Activated B cell treated with CpG ODN at 0.5 μM for 24 hours (primary cell): ENCODE data around the gene PHEX. TPM values are rescaled to one million over a fixed set of nuclear protein-coding genes. Genes with fewer than 3 reads are reported as not detected.

Experiments used
- ATAC-seq: fragments of 200-7000 bp; cut with Tn5 transposase; one replicate; pipeline ENCODE4 v1.10.0; 2021; ENCODE audit warnings: low read depth, mild to moderate bottlenecking, moderate library complexity
- CTCF ChIA-PET: fragments of 350-600 bp; sonication (Branson Sonifier 250); formaldehyde crosslinking; loops from one replicate; lab custom pipeline; 2021; ENCODE audit warnings: antibody characterized with exemption; lab: Charles Lee
- POLR2A ChIA-PET: fragments of 350-600 bp; sonication (Branson Sonifier 250); formaldehyde crosslinking; loops from one replicate; lab custom pipeline; 2021; ENCODE audit warnings: antibody characterized with exemption; lab: Charles Lee
- DNase-seq: peaks from one replicate; pipeline ENCODE4 v3.0.0; 2022
- H3K27ac Mint-ChIP-seq: one replicate; pipeline ENCODE4 v1.8.0; 2020; ENCODE audit warnings: mixed read lengths
- H3K27me3 Mint-ChIP-seq: one replicate; pipeline ENCODE4 v1.8.0; 2021; ENCODE audit warnings: mixed read lengths
- H3K36me3 Mint-ChIP-seq: one replicate; pipeline ENCODE4 v1.8.0; 2021; ENCODE audit warnings: low read depth, mixed read lengths
- H3K4me1 Mint-ChIP-seq: one replicate; pipeline ENCODE4 v1.8.0; 2021; ENCODE audit warnings: mixed read lengths
- H3K4me3 Mint-ChIP-seq: one replicate; pipeline ENCODE4 v1.8.0; 2020; ENCODE audit warnings: mild to moderate bottlenecking, mixed read lengths
- H3K9me3 Mint-ChIP-seq: one replicate; pipeline ENCODE4 v1.8.0; 2020; ENCODE audit warnings: mixed read lengths
- CTCF ChIP-seq: fragments of 200-600 bp; IDR thresholded peaks from one replicate; pipeline ENCODE4 v1.8.0; 2022; ENCODE audit warnings: antibody characterized with exemption, mild to moderate bottlenecking
- intact Hi-C: fragments of 100-400 bp; cut with micrococcal nuclease; formaldehyde crosslinking; loops from one replicate; pipeline ENCODE4 v1.15.1; 2024
- total RNA-seq: library from RNA; stranded (reverse); gene quantifications from 2 replicates; pipeline ENCODE4 v1.2.3, GENCODE V29; 2022

PHEX gene
- total RNA-seq, 1 donor from 2014 or later = 0.27 TPM

GRCh38 chrX:22124098-22124497 lies 92.0 kb downstream of the PHEX start:
- TF ChIP-seq CTCF = no peak
- H3K36me3 Mint-ChIP-seq = no peaks in the 10 kb centered on the region
- H3K4me3 Mint-ChIP-seq = no peak overlapping the region
- H3K27ac Mint-ChIP-seq = no peak overlapping the region
- no peaks in the 10 kb centered on the region for H3K27me3 Mint-ChIP-seq
- no peaks in the 10 kb centered on the region for H3K9me3 Mint-ChIP-seq
- POLR2A ChIA-PET = no interaction called here
- CTCF ChIA-PET = interaction anchor here (0.6 kb wide), 1 partner anchor 12 kb away, joined by 3 read pairs; no protein-coding TSS in a partner anchor
- ATAC-seq = no peak
- intact Hi-C loops = no loop called here
- H3K4me1 Mint-ChIP-seq = no peaks in the 10 kb centered on the region
- DNase-seq = no peak

GRCh38 chrX:22125481-22125880 lies 93.4 kb downstream of the PHEX start:
- intact Hi-C loops = no loop called here
- CTCF ChIA-PET = no interaction called here
- no peak for ATAC-seq

GRCh38 chrX:22126327-22126726 lies 94.2 kb downstream of the PHEX start:
- no peak overlapping the region for H3K27ac Mint-ChIP-seq
- CTCF ChIA-PET = no interaction called here
- no peaks in the 10 kb centered on the region for H3K4me1 Mint-ChIP-seq
- no peak overlapping the region for H3K4me3 Mint-ChIP-seq
- intact Hi-C loops = no loop called here
- TF ChIP-seq CTCF = no peak
- POLR2A ChIA-PET = no interaction called here
- H3K27me3 Mint-ChIP-seq = no peaks in the 10 kb centered on the region
- no peaks in the 10 kb centered on the region for H3K9me3 Mint-ChIP-seq
- no peaks in the 10 kb centered on the region for H3K36me3 Mint-ChIP-seq
- ATAC-seq = no peak
- DNase-seq = no peak

More at GRCh38 chrX:22125481-22125880, 93.4 kb downstream of the PHEX start:
- H3K27me3 Mint-ChIP-seq = no peaks in the 10 kb centered on the region
- no peak overlapping the region for H3K4me3 Mint-ChIP-seq
- no peak for DNase-seq
- no peaks in the 10 kb centered on the region for H3K9me3 Mint-ChIP-seq
- no peaks in the 10 kb centered on the region for H3K36me3 Mint-ChIP-seq
- TF ChIP-seq CTCF = no peak
- H3K4me1 Mint-ChIP-seq = no peaks in the 10 kb centered on the region
- no peak overlapping the region for H3K27ac Mint-ChIP-seq
- POLR2A ChIA-PET = no interaction called here

- CTCF ChIA-PET = no interaction called here
- no peak overlapping the region for H3K27ac Mint-ChIP-seq
- intact Hi-C loops = no loop called here
Observed at GRCh38 chrX:22128961-22129360, 96.8 kb downstream of the PHEX start.

GRCh38 chrX:22134681-22135080 lies 102.6 kb downstream of the PHEX start:
- no peak for TF ChIP-seq CTCF
- H3K4me3 Mint-ChIP-seq = no peak overlapping the region
- ChIA-PET POLR2A (no interaction called here), CTCF (interaction anchor here (0.8 to 1.4 kb wide), 2 partner anchors 10 to 403 kb away, joined by 3 read pairs; no protein-coding TSS in a partner anchor)
- intact Hi-C loops = no loop called here
- no peak for DNase-seq
- no peaks in the 10 kb centered on the region for H3K36me3 Mint-ChIP-seq
- no peak overlapping the region for H3K27ac Mint-ChIP-seq
- ATAC-seq = no peak
- no peaks in the 10 kb centered on the region for H3K27me3 Mint-ChIP-seq
- H3K9me3 Mint-ChIP-seq = no peaks in the 10 kb centered on the region
- H3K4me1 Mint-ChIP-seq = peaks cover 4% of the 10 kb centered on the region

More at GRCh38 chrX:22128961-22129360, 96.8 kb downstream of the PHEX start:
- Mint-ChIP-seq H3K27me3 (no peaks in the 10 kb centered on the region), H3K9me3 (no peaks in the 10 kb centered on the region), H3K4me1 (no peaks in the 10 kb centered on the region), H3K36me3 (no peaks in the 10 kb centered on the region), H3K4me3 (no peak overlapping the region)
- TF ChIP-seq CTCF = no peak
- POLR2A ChIA-PET = no interaction called here
- ATAC-seq = no peak
- no peak for DNase-seq
